Astrocyte (in vitro differentiated cells and primary cell): ENCODE measurements around the gene KIF3C. TPM values are rescaled to one million over a fixed set of nuclear protein-coding genes. Genes with fewer than 3 reads are reported as not detected.

Source experiments
- DNase-seq: peaks from one replicate; pipeline ENCODE4 v3.0.0-alpha.2; 2010; ENCODE audit warnings: low read depth
- FAIRE-seq: peaks from 2 replicates; lab custom pipeline; 2011; peaks lifted over from hg19 to GRCh38; lab: Jason Lieb, UNC
- H2AFZ ChIP-seq: 2 replicates; pipeline ENCODE4 v1.6.0; 2012; ENCODE audit warnings: low read depth, low read length, inconsistent platforms
- H3K27ac ChIP-seq: 2 replicates; pipeline ENCODE4 v1.5.1; 2011; ENCODE audit warnings: low read depth, low read length, inconsistent platforms
- H3K27me3 ChIP-seq: 2 replicates; pipeline ENCODE4 v1.6.0; 2011; ENCODE audit warnings: low read length, inconsistent platforms; ENCODE audit not compliant: insufficient read depth
- H3K36me3 ChIP-seq: 2 replicates; pipeline ENCODE4 v1.5.1; 2011; ENCODE audit warnings: low read length, inconsistent platforms; ENCODE audit not compliant: insufficient read depth
- H3K4me1 ChIP-seq: 2 replicates; pipeline ENCODE4 v1.5.1; 2011; ENCODE audit warnings: low read length, inconsistent platforms; ENCODE audit not compliant: insufficient read depth
- H3K4me2 ChIP-seq: 2 replicates; pipeline ENCODE4 v1.6.0; 2012; ENCODE audit warnings: low read length, inconsistent platforms
- H3K4me3 ChIP-seq: 2 replicates; pipeline ENCODE4 v1.5.1; 2011; ENCODE audit warnings: low read depth, mild to moderate bottlenecking, low read length, inconsistent platforms; ENCODE audit not compliant: insufficient read depth
- H3K79me2 ChIP-seq: 2 replicates; pipeline ENCODE4 v1.6.0; 2012; ENCODE audit warnings: mild to moderate bottlenecking, low read length, inconsistent platforms; ENCODE audit not compliant: insufficient read depth
- H3K9ac ChIP-seq: 2 replicates; pipeline ENCODE4 v1.6.0; 2012; ENCODE audit warnings: mild to moderate bottlenecking, low read length, inconsistent platforms
- H3K9me3 ChIP-seq: 2 replicates; pipeline ENCODE4 v1.5.1; 2012; ENCODE audit warnings: low read depth, mild to moderate bottlenecking, low read length, inconsistent platforms; ENCODE audit not compliant: insufficient read depth
- H4K20me1 ChIP-seq: 2 replicates; pipeline ENCODE4 v1.6.0; 2012; ENCODE audit warnings: low read length, inconsistent platforms; ENCODE audit not compliant: insufficient read depth
- H3K27ac Mint-ChIP-seq: one replicate; pipeline ENCODE4 v1.8.0; 2021; ENCODE audit warnings: mild to moderate bottlenecking, mixed read lengths; ENCODE audit not compliant: unreplicated experiment
- H3K27me3 Mint-ChIP-seq: one replicate; pipeline ENCODE4 v1.8.0; 2021; ENCODE audit warnings: low read depth, mixed read lengths; ENCODE audit not compliant: unreplicated experiment
- H3K36me3 Mint-ChIP-seq: one replicate; pipeline ENCODE4 v1.8.0; 2021; ENCODE audit warnings: low read depth, mixed read lengths; ENCODE audit not compliant: unreplicated experiment
- H3K4me1 Mint-ChIP-seq: one replicate; pipeline ENCODE4 v1.8.0; 2021; ENCODE audit warnings: low read depth, mixed read lengths; ENCODE audit not compliant: unreplicated experiment
- H3K4me3 Mint-ChIP-seq: one replicate; pipeline ENCODE4 v1.8.0; 2021; ENCODE audit warnings: mild to moderate bottlenecking, moderate library complexity, mixed read lengths; ENCODE audit not compliant: unreplicated experiment
- H3K9me3 Mint-ChIP-seq: one replicate; pipeline ENCODE4 v1.8.0; 2021; ENCODE audit warnings: mild to moderate bottlenecking, mixed read lengths; ENCODE audit not compliant: unreplicated experiment
- CTCF ChIP-seq: IDR thresholded peaks from 2 replicates; pipeline ENCODE4 v1.5.1; 2011; ENCODE audit warnings: low read depth, mild to moderate bottlenecking, inconsistent platforms, low read length, moderate library complexity; ENCODE audit not compliant: insufficient read depth
- EZH2 ChIP-seq: IDR thresholded peaks from 2 replicates; pipeline ENCODE4 v1.6.1; 2012; ENCODE audit warnings: mild to moderate bottlenecking, low read length, inconsistent platforms; ENCODE audit not compliant: insufficient read depth
- total RNA-seq: library from RNA; stranded (reverse); gene quantifications from 2 replicates; pipeline ENCODE4 v1.2.1, GENCODE V29; 2021

KIF3C gene
- total RNA-seq, 1 donor from 2014 or later = 38.7 TPM

GRCh38 chr2:25877431-25878360 lies 104.6 kb downstream of the KIF3C start:
- Histone ChIP-seq H3K27me3 (no peaks in the 10 kb centered on the region), H3K9me3 (no peaks in the 10 kb centered on the region), H3K4me1 (peaks cover 12% of the 10 kb centered on the region), H3K9ac (peak overlapping the region; percentile 99), H2AFZ (peak overlapping the region; percentile 87), H4K20me1 (peaks cover 36% of the 10 kb centered on the region), H3K4me2 (peak overlapping the region; percentile 99), H3K79me2 (peaks cover 54% of the 10 kb centered on the region), H3K36me3 (no peaks in the 10 kb centered on the region), H3K27ac (peak overlapping the region; percentile 98), H3K4me3 (peak overlapping the region; percentile 84)
- FAIRE-seq = no peak
- Mint-ChIP-seq H3K4me1 (peaks cover 15% of the 10 kb centered on the region), H3K4me3 (peak overlapping the region; percentile 98), H3K27ac (peak overlapping the region; percentile 88), H3K27me3 (no peaks in the 10 kb centered on the region), H3K36me3 (no peaks in the 10 kb centered on the region), H3K9me3 (no peaks in the 10 kb centered on the region)
- TF ChIP-seq EZH2 = no peak
- TF ChIP-seq CTCF = no peak
- peak; percentile 53 for DNase-seq

Other genes starting within 250 kb of the KIF3C start
- gene ASXL2, start 104.0 kb downstream of the KIF3C start, total RNA-seq = 21.9 and 25.8 TPM in 2 replicates
- gene RAB10, start 51.6 kb upstream of the KIF3C start, total RNA-seq = 174 and 192 TPM in 2 replicates
- 2.2 and 4.2 TPM in 2 replicates for gene GAREM2, start 190.6 kb upstream of the KIF3C start, total RNA-seq